Neural cell (in vitro differentiated cells): ENCODE data around the gene WDR1. TPM values are rescaled to one million over a fixed set of nuclear protein-coding genes. Genes with fewer than 3 reads are reported as not detected.

Source experiments
- H2AFZ ChIP-seq: fragments of 200-600, 300-800 bp; sonication (generic), shearing (Covaris generic); 2 replicates; pipeline ENCODE4 v1.6.0; 2014; ENCODE audit warnings: low read depth, mild to moderate bottlenecking, antibody characterized with exemption, low read length, moderate library complexity
- H3F3A ChIP-seq: fragments of 200-600 bp; shearing (Covaris generic); 2 replicates; pipeline ENCODE4 v1.6.1; 2016; ENCODE audit warnings: mild to moderate bottlenecking, moderate library complexity, mixed read lengths, antibody characterized with exemption, low read length; ENCODE audit not compliant: insufficient read depth, poor library complexity, severe bottlenecking
- H3K27ac ChIP-seq: fragments of 200-600, 300-800 bp; sonication (generic), shearing (Covaris generic); 2 replicates; pipeline ENCODE4 v1.5.1; 2014; ENCODE audit warnings: mild to moderate bottlenecking, low read length, moderate library complexity
- H3K27me3 ChIP-seq: fragments of 300-800, 200-600 bp; sonication (generic), shearing (Covaris generic); 2 replicates; pipeline ENCODE4 v1.6.0; 2014; ENCODE audit warnings: mild to moderate bottlenecking, low read depth, low read length, moderate library complexity; ENCODE audit not compliant: insufficient read depth
- H3K36me3 ChIP-seq: fragments of 300-800, 200-600 bp; sonication (generic), shearing (Covaris generic); 2 replicates; pipeline ENCODE4 v1.5.1; 2014; ENCODE audit warnings: mild to moderate bottlenecking, antibody characterized with exemption, low read length, moderate library complexity; ENCODE audit not compliant: insufficient read depth
- H3K4me2 ChIP-seq: fragments of 300-800, 200-600 bp; sonication (generic), shearing (Covaris generic); 2 replicates; pipeline ENCODE4 v1.6.0; 2014; ENCODE audit warnings: mild to moderate bottlenecking, low read length
- H3K4me3 ChIP-seq: fragments of 300-800, 200-600 bp; sonication (generic), shearing (Covaris generic); 2 replicates; pipeline ENCODE4 v1.5.1; 2014; ENCODE audit warnings: mild to moderate bottlenecking, low read length, moderate library complexity
- H3K79me2 ChIP-seq: fragments of 200-600 bp; shearing (Covaris generic); replicated peaks from 2 replicates; pipeline ENCODE4 v1.6.0; 2014; ENCODE audit warnings: mild to moderate bottlenecking, low read length, moderate library complexity; ENCODE audit not compliant: insufficient read depth
- H3K9ac ChIP-seq: fragments of 300-800, 200-600 bp; sonication (generic), shearing (Covaris generic); 2 replicates; pipeline ENCODE4 v1.6.1; 2016; ENCODE audit warnings: mild to moderate bottlenecking, low read length, mixed read lengths
- H3K9me2 ChIP-seq: fragments of 200-600 bp; shearing (Covaris generic); 2 replicates; pipeline ENCODE4 v1.6.1; 2016; ENCODE audit warnings: mild to moderate bottlenecking, low read length, mixed read lengths; ENCODE audit not compliant: insufficient read depth
- H3K9me3 ChIP-seq: fragments of 200-600, 300-800 bp; sonication (generic), shearing (Covaris generic); 2 replicates; pipeline ENCODE4 v1.6.1; 2016; ENCODE audit warnings: mild to moderate bottlenecking, mixed run types, low read length, moderate library complexity, mixed read lengths
- H4K20me1 ChIP-seq: fragments of 200-600 bp; shearing (Covaris generic); 2 replicates; pipeline ENCODE4 v1.6.1; 2016; ENCODE audit warnings: mild to moderate bottlenecking, mixed run types; ENCODE audit not compliant: insufficient read depth
- EP300 ChIP-seq: fragments of 450-650 bp; conservative IDR thresholded peaks from 2 replicates; pipeline ENCODE4 v1.6.1; 2014; ENCODE audit warnings: antibody characterized with exemption, mild to moderate bottlenecking, moderate library complexity; ENCODE audit not compliant: poor library complexity, severe bottlenecking
- EZH2 ChIP-seq: fragments of 200-600, 300-800 bp; shearing (Covaris generic), sonication (generic); IDR thresholded peaks from 2 replicates; pipeline ENCODE4 v1.6.1; 2014; ENCODE audit warnings: antibody characterized with exemption, low read length, borderline replicate concordance, mild to moderate bottlenecking; ENCODE audit not compliant: insufficient read depth, poor library complexity, severe bottlenecking
- MXI1 ChIP-seq: fragments of 450-650 bp; conservative IDR thresholded peaks from 2 replicates; pipeline ENCODE4 v1.6.1; 2014; ENCODE audit warnings: antibody characterized with exemption, mild to moderate bottlenecking; ENCODE audit not compliant: poor library complexity, severe bottlenecking
- POLR2AphosphoS5 ChIP-seq: IDR thresholded peaks from 2 replicates; pipeline ENCODE4 v1.6.1; 2012
- RAD21 ChIP-seq: fragments of 450-650 bp; conservative IDR thresholded peaks from 2 replicates; pipeline ENCODE4 v1.6.1; 2014; ENCODE audit warnings: antibody characterized with exemption, mild to moderate bottlenecking, moderate library complexity
- SMC3 ChIP-seq: fragments of 450-650 bp; conservative IDR thresholded peaks from 2 replicates; pipeline ENCODE4 v1.6.1; 2014; ENCODE audit warnings: antibody characterized with exemption, mild to moderate bottlenecking, moderate library complexity; ENCODE audit not compliant: poor library complexity
- TAF1 ChIP-seq: IDR thresholded peaks from 2 replicates; pipeline ENCODE4 v1.6.1; 2012; ENCODE audit warnings: low read depth
- polyA plus RNA-seq: library from polyadenylated mRNA; depleted of rRNA; stranded (reverse); fragments of >200 nt; gene quantifications from 2 replicates; pipeline ENCODE4 v1.2.3, GENCODE V29; 2014
- TF ChIP-seq, protein P1 (sequence below): IDR thresholded peaks from 2 replicates; pipeline ENCODE4 v1.6.1; 2012; ENCODE audit warnings: borderline replicate concordance
- TF ChIP-seq, protein P2 (sequence below): fragments of 450-650 bp; IDR thresholded peaks from 2 replicates; pipeline ENCODE4 v1.5.1; 2014; ENCODE audit warnings: antibody characterized with exemption, mild to moderate bottlenecking, moderate library complexity; ENCODE audit not compliant: poor library complexity, severe bottlenecking

Gene WDR1
- polyA plus RNA-seq, 1 donor from 2014 or later, result 106 TPM

DNA sequence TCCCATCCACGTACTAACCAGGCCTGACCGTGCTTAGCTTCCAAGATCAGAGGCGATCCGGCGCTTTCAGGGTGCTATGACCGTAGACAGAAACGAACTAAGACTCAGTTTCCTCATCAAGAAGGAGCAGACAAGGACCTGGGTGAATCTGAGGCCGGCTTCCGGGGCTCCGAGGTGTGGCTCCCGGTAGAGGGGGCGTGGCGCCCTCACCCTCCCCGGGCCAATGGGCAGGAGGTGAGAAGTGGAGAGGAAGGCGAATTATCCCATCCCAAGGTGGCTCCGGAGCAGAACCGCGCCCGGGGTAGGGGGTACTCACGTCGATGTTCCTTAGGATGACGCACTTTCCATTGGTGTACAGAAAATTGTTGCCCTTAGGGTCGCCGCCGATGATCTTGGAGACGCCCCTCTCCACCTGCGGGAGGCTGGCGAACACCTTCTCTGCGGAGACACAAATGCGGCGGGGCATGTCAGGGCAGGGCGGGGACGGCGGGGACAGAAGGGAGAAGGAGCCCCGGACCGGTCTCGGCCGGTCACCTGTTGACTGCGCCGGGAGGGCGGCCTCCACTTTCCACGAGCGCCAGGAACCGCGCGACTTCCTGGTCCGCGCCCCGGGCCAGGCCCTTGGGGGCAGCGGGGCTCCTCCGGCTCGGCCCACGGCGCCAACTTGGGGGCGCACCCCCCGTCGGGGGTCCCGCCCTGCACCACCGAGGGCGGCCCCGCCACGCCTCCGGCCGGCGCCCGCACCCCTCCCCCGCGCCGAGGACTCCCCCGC is 616 bp downstream of the WDR1 start:
- H3K27me3 ChIP-seq, result no peaks in the 10 kb centered on the region
- H4K20me1 ChIP-seq, result no peaks in the 10 kb centered on the region
- no peaks in the 10 kb centered on the region for H3K36me3 ChIP-seq
- no peaks in the 10 kb centered on the region for H3K9me2 ChIP-seq
- H3K9me3 ChIP-seq, result no peaks in the 10 kb centered on the region
- TF ChIP-seq EP300 (no peak), SMC3 (peak; percentile 6), TAF1 (peak; percentile 22), MXI1 (no peak)
- TF ChIP-seq, protein P1, sequence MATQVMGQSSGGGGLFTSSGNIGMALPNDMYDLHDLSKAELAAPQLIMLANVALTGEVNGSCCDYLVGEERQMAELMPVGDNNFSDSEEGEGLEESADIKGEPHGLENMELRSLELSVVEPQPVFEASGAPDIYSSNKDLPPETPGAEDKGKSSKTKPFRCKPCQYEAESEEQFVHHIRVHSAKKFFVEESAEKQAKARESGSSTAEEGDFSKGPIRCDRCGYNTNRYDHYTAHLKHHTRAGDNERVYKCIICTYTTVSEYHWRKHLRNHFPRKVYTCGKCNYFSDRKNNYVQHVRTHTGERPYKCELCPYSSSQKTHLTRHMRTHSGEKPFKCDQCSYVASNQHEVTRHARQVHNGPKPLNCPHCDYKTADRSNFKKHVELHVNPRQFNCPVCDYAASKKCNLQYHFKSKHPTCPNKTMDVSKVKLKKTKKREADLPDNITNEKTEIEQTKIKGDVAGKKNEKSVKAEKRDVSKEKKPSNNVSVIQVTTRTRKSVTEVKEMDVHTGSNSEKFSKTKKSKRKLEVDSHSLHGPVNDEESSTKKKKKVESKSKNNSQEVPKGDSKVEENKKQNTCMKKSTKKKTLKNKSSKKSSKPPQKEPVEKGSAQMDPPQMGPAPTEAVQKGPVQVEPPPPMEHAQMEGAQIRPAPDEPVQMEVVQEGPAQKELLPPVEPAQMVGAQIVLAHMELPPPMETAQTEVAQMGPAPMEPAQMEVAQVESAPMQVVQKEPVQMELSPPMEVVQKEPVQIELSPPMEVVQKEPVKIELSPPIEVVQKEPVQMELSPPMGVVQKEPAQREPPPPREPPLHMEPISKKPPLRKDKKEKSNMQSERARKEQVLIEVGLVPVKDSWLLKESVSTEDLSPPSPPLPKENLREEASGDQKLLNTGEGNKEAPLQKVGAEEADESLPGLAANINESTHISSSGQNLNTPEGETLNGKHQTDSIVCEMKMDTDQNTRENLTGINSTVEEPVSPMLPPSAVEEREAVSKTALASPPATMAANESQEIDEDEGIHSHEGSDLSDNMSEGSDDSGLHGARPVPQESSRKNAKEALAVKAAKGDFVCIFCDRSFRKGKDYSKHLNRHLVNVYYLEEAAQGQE, result no peak
- no peaks in the 10 kb centered on the region for H3F3A ChIP-seq
- H3K9ac ChIP-seq, result peak overlapping the region; percentile 92
- peak overlapping the region; percentile 80 for H3K27ac ChIP-seq
- no peak overlapping the region for H2AFZ ChIP-seq
- peak overlapping the region; percentile 87 for H3K4me3 ChIP-seq
- peak overlapping the region; percentile 92 for H3K4me2 ChIP-seq
- peaks cover 20% of the 10 kb centered on the region for H3K79me2 ChIP-seq

DNA sequence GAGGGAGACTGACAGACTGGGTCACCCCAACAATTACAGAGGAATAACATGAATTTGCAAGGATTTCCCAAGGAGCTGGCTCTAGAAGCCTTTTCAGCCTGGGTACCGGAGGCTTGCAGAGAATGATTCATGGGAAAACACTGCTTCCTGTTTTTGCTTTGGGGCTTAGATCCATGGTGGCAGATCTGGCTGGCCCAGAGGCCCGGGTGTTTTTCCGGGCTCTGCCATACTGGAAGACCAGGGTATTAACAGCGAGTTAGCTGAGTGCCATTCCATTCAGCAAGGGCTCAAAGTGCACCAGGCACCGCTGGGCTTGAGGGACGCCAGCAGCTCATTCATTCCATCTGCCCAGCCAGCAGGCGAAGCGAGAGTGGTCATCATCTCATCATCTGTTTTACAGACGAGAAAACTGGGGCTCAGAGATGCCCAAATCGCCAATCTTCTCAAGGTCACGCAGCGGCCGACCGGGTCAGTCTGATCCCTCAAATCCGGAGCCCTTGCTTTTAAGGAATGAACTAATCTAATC is 1.3 kb downstream of the WDR1 start:
- Histone ChIP-seq H3K79me2 (peaks cover 20% of the 10 kb centered on the region), H3K4me2 (peak overlapping the region; percentile 92), H2AFZ (no peak overlapping the region), H3F3A (no peaks in the 10 kb centered on the region), H3K27ac (peak overlapping the region; percentile 56), H3K36me3 (no peaks in the 10 kb centered on the region), H3K9ac (peak overlapping the region; percentile 92), H3K9me2 (no peaks in the 10 kb centered on the region), H3K27me3 (no peaks in the 10 kb centered on the region), H3K4me3 (peak overlapping the region; percentile 87), H4K20me1 (no peaks in the 10 kb centered on the region), H3K9me3 (no peaks in the 10 kb centered on the region)
- no peak for TF ChIP-seq RAD21
- no peak for TF ChIP-seq SMC3
- TF ChIP-seq POLR2AphosphoS5, result no peak
- no peak for TF ChIP-seq TAF1
- no peak for TF ChIP-seq EZH2
- TF ChIP-seq EP300, result no peak
- TF ChIP-seq, protein P2, sequence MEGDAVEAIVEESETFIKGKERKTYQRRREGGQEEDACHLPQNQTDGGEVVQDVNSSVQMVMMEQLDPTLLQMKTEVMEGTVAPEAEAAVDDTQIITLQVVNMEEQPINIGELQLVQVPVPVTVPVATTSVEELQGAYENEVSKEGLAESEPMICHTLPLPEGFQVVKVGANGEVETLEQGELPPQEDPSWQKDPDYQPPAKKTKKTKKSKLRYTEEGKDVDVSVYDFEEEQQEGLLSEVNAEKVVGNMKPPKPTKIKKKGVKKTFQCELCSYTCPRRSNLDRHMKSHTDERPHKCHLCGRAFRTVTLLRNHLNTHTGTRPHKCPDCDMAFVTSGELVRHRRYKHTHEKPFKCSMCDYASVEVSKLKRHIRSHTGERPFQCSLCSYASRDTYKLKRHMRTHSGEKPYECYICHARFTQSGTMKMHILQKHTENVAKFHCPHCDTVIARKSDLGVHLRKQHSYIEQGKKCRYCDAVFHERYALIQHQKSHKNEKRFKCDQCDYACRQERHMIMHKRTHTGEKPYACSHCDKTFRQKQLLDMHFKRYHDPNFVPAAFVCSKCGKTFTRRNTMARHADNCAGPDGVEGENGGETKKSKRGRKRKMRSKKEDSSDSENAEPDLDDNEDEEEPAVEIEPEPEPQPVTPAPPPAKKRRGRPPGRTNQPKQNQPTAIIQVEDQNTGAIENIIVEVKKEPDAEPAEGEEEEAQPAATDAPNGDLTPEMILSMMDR, result no peak
- TF ChIP-seq MXI1, result no peak
